SIG-M5 treated with dmso at 0.1 percent for 504 hours (cell line): ENCODE measurements around the gene LBP.
A peak's percentile ranks its signal among the peaks of the same experiment; 100 is the strongest.
"Not testable (repeated sequence)": the region's sequence is repeated elsewhere in the genome, so short reads cannot be mapped to it uniquely, and the experiment has no call there.

Experiments
- DNase-seq: peaks from one replicate; lab custom pipeline; 2025; ENCODE audit not compliant: unreplicated experiment; lab: John Stamatoyannopoulos, UW

The LBP gene

DNA sequence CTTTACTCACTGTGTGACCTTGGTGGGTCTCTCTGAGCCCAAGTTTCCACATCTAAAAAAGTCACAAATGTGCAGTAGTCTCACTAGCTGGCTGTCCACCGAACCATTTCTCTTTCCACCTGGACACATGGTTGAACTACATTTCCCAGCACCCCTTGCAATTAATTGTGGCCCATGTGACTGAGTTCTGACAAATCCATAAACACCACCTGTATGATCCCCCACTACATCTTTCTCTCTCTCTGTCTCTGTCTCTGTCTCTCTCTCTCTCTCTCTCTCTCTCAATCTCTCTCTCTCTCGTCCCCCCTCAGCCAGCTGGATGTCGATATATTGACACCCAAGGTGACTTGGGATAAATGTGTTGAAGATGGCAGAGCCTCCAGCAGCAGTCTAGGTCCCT, 46.1 kb downstream of the LBP start:
- DNase-seq: no peak

- no peak for DNase-seq
These were observed 47.0 kb downstream of the LBP start for GRCh38 chr20:38393259-38393658.

GRCh38 chr20:38395165-38395564, 48.9 kb downstream of the LBP start:
- no peak for DNase-seq

- peak; percentile 49 for DNase-seq
These were observed 49.6 kb downstream of the LBP start for GRCh38 chr20:38395751-38396395.

- DNase-seq: no peak
These were observed 55.8 kb downstream of the LBP start for GRCh38 chr20:38402089-38402488.

GRCh38 chr20:38402816-38403215, 56.5 kb downstream of the LBP start:
- no peak for DNase-seq

GRCh38 chr20:38404016-38404415, 57.7 kb downstream of the LBP start:
- no peak for DNase-seq

DNA sequence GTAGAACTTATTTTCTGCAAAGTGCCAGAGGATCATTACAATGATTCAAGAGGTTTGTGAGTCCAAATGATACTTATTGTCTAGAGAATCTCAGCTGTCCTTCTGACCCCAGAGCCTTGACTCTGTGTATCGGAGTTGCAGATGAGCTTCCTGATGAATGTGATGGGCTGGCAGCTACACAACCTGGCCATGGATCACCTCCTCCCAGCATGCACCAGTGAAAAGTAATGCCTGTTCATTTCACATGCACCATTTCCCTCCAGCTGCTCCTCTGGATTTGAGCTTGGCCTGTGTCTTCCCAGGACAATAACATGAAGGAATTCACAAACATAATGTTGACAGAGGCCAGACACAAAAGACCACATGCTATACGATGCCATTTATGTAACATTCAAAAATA, 58.9 kb downstream of the LBP start:
- DNase-seq: no peak

DNA sequence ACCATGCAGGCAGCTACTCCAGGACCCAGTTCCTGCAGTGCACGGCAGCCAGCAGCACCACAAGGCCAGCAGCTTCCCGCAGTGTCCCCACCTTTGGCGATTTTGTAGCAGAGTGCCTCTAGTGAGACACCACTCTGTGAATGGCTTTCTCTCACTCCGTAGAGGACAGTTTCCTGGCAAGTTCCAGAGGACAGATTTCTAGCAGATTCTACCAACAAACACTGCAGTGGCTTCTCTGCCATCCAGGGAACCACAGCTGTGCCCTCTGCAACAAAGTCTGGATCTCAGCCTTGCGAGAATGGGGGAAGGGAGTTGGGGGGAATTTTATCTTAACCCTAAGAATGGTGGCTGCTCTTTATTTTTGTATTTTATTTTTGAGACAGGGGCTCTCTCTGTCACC, 60.2 kb downstream of the LBP start:
- DNase-seq: no peak

DNA sequence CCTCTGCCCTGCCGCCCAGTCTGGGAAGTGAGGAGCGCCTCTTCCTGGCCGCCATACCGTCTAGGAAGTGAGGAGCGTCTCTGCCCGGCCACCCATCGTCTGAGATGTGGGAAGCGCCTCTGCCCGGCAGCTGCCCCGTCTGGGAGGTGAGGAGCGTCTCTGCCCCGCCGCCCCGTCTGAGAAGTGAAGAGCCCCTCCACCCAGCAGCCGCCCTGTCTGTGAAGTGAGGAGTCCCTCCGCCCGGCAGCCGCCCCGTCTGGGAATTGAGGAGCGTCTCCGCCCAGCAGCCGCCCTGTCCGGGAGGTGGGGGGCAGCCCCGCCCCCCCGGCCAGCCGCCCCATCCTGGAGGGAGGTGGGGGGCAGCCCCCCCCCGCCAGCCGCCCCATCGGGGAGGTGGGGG, 61.0 kb downstream of the LBP start:
- DNase-seq: no peak

GRCh38 chr20:38407822-38408221, 61.5 kb downstream of the LBP start:
- DNase-seq: not testable (repeated sequence)

DNA sequence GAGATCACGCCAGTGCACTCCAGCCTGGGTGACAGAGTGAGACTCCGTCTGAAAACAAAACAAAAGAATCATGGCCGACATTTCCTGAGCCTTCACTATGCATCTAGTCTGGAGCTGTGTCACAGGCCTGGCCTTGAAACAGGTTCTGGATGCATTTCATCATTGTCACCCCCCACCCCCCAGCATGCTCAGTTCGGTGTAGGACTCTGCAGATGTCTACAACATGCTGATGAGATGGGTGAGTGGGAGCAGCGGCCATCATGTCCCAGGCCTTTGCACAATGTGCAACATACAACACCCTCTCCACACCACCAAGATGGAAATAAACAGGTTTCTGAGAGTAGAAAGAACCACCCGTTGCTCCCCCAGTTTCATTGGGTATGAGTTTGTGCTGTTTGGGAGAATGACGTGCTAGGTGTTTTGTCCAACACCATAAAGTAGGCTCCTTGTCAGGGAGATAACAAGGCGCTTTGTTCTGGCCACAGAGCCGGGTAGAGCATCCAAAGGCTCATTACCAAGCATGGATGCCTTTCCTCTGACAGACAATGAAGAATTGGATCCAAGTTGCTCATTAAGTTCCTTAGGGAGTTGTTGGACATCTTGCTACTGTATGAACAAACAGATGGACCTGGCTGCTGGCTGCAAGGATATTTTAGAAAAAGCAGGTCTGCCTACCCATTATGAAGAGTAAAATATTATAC, 66.7 kb downstream of the LBP start:
- no peak for DNase-seq

GRCh38 chr20:38414769-38415450, 68.6 kb downstream of the LBP start:
- no peak for DNase-seq

- no peak for DNase-seq
These were observed 72.4 kb downstream of the LBP start for GRCh38 chr20:38418509-38419204.

- no peak for DNase-seq
These were observed 74.3 kb downstream of the LBP start for GRCh38 chr20:38420388-38421085.

DNA sequence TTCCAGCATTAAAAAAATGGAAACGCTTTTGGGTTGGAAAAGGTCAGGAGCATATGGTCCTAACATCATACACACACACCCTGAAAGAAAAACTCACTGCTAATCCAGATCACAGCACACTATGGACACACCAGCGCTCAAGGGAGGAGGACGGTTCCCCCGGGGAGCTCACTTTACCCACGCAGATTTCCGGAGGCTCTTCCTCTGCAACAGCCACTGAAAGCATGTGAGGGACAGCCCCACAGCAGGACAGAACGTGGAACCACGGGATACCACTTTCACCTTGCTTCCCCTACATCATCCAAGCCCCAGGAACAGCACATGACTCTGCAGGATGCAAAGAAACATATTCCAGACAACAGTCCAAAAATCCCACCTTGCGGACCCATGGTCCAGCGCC, 75.6 kb downstream of the LBP start:
- DNase-seq: no peak

DNA sequence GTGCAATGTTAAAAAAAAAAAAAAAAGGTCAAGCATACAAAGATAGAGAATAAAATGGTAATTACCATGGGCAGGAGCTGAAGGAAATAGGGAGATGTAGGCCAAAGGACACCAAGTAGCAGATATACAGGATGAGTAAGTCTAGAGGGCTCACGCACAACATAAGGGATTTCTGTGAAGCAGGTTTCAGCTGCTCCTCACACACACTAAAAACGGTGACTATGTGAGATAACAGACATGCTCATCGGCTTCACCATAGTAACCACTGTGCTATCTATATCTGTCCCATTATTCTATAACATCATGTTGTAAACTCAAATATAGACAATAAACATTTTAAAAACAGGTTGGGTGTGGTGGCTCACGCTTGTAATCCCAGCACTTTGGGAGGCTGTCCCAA, 77.3 kb downstream of the LBP start:
- DNase-seq: no peak

- no peak for DNase-seq
These were observed 78.1 kb downstream of the LBP start for GRCh38 chr20:38424401-38424800.

DNA sequence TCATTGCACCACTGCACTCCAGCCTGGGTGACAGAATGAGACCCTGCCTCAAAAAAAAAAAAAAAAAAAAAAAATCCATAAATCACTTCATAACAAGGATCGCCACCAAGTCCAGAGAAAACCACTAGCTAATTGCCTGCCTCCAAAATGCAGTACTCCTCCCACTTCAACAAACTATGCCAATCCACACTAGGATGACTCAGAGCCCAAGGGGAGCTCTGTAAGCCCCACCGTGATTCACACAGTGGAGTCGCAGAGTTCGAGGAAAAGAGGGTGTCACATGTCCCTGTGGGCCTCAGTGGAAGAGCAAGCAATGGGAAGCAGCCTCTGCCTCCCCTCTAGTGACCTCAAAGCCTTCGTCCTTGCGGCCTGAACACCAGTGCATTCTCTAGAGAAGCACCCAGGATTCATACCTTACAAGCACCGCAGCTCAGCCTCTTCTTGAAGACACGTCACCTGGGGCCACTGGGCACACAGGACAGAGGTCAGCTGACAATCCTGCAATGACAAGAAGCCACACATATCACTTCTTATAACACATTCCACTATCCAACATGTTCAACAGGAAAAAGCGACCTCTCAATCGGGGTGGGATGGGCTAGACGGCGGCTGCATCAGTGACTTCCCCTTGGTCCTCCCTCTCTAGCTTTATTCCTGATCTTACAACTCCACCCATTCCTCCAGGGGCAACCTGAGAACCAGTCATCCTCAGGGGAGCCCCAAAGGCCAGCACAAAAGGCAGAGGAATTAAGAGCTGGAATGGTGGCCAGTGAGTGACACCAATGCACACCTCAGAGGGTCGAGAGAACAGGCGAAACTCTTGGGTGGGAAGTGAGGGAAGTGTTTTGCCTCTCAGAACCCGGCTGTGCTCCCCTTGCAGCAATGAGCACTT, 80.0 kb downstream of the LBP start:
- DNase-seq: peak; percentile 41
